GM19238 (cell line): ENCODE measurements around the gene KLK6.

Source experiments
- DNase-seq: peaks from one replicate; pipeline ENCODE4 v3.0.0; 2011; ENCODE audit warnings: low spot score; ENCODE audit not compliant: insufficient read length

KLK6 gene

GRCh38 chr19:50969413-50969760, at the start of gene KLK6:
TSS of gene KLK6 (minus strand) at chr19:50969591. CDS start at chr19:50968104, 1,487 bp downstream.
- no peak for DNase-seq

- DNase-seq: no peak
Measured at GRCh38 chr19:51018745-51019543, 49.6 kb upstream of the KLK6 start.

GRCh38 chr19:51016798-51017683, 47.6 kb upstream of the KLK6 start:
- no peak for DNase-seq

GRCh38 chr19:51015691-51016267, 46.4 kb upstream of the KLK6 start:
- DNase-seq: no peak

DNA sequence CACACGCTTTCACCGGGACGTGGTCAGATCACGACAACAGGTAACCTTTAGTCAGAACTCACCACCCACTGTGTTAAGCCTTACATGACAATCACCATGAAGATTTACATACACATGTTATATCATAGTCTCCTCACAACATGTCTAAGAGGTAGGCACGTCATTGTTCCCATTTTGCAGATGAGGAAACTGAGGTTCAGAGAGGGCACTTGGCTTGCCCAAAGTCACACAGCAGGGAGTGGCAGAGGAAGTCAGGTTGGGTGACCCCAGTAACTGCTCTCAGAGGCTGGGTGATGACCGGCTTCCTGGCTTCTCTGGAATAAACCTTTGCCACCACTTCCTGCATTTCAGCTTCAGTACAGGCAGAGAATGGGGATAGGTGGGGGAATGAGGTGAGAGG, 44.9 kb upstream of the KLK6 start:
- DNase-seq: no peak

- no peak for DNase-seq
Measured at GRCh38 chr19:51012661-51013190, 43.3 kb upstream of the KLK6 start.

GRCh38 chr19:51010066-51010795, 40.8 kb upstream of the KLK6 start:
- no peak for DNase-seq

DNA sequence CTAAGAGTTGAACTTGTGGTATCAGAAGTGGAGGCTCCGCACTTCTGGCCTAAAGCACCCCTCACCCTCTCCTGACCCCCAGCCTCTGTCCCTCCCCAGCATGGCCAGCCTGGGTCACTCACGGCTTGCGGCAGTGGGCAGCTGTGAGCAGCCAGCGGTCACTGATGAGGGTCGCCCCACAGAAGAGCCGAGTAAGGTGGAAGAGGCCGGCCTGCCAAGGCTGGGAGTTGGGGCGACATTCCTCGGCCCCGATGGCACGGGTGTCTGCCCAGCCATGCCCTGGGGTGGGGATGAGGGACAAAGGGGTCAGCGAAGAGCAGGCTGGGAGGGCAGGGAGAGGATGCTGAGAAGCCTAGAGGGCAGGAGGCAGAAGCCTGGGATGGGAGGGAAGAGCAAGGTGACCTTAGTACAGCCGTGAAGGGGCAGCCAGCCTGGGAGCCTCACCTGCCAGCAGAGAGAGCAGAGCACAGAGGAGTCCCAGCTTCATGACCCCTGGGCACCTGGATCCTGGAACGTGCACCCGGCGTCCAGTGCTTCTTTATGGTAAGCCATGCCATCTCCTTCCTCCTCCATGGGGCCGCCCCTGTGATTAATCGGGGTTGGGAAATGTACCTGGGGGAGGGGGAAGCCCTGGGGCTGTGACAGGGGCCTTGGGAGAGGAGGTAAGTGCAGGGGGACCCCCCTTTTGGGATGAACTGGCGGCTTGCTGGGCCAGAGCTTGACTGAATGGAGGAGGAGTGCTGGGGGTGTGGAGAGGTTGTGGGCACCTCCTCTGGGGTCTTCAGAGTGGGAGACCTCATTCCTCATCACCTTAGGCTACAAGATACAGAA, 39.9 kb upstream of the KLK6 start:
- DNase-seq: no peak

DNA sequence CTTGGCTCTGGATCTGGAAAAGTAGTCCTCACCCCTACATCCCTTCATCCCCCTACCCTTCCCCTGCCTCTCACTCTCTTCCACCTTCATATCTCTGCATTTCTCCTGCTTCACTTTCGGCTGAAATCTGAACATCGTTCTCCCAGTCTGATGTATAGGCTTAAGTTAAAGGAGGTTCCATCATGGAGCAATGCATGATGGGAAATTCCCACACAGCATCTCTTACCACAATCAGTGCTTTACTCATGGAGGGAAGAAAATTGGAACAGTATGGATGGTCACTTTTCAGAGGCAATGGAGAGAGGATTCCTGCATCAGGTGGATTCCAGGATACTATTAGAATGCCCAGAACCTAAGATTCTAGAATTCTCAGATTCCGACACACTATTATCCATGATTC, 38.1 kb upstream of the KLK6 start:
- no peak for DNase-seq

DNA sequence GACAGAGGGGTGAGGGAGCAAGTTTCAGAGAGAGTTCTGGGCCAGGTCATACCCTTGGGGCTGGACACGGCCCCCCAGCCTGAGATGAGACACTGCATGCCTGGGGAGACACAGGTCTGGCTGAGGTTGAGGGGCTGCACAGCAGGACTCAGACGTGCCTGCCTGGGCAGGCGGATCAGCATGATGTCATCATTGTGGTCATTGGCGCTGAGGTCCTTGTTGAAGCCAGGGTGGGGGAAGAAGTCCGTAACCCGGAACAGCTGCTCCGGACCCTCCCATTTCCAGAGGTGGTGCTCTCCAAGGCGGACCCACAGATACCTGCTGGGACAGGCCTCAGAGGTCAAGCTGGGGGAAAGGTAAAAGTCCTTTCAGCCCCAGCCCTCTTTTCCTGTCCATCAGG, 37.0 kb upstream of the KLK6 start:
- no peak for DNase-seq

DNA sequence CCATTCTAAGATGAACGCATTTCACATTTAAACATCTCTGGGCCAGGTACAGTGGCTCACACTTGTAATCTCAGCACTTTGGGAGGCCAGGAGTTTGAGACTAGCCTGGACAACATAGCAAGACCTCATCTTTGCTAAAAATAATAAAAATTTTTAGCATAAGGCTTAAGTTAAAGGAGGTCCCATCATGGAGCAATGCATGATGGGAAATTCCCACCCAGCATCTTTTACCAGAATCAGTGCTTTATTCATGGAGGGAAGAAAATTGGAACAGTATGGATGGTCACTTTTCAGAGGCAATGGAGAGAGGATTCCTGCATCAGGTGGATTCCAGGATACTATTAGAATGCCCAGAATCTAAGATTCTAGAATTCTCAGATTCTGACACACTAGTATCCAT, 35.9 kb upstream of the KLK6 start:
- DNase-seq: no peak

DNA sequence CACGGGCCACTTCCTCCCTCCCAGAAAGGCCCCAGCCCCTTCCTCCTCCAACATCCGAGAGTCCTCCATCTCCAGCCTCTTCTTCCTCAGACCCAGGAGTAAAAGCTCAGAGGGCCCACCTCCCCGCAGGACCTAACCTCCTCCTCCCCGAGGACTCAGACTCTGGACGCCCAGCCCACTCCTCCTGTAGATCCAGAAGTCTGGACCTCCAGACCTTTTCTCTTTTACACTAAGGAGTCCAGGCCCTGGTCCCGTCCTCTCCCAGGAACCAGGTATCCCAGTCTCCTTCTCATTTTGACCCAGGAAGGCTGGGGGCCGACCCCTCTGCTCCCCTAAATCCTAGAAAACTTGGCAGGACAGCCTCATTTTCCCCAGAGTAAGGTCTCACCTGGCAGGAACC, 33.9 kb upstream of the KLK6 start:
- no peak for DNase-seq

GRCh38 chr19:51002542-51003311, 33.3 kb upstream of the KLK6 start:
- no peak for DNase-seq

GRCh38 chr19:51002089-51002532, 32.7 kb upstream of the KLK6 start:
- no peak for DNase-seq

GRCh38 chr19:51001515-51001914, 32.1 kb upstream of the KLK6 start, which contains the start of gene KLK8:
TSS of gene KLK8 (minus strand) at chr19:51001604. CDS start at chr19:51001167, 437 bp downstream.
- DNase-seq: no peak

DNA sequence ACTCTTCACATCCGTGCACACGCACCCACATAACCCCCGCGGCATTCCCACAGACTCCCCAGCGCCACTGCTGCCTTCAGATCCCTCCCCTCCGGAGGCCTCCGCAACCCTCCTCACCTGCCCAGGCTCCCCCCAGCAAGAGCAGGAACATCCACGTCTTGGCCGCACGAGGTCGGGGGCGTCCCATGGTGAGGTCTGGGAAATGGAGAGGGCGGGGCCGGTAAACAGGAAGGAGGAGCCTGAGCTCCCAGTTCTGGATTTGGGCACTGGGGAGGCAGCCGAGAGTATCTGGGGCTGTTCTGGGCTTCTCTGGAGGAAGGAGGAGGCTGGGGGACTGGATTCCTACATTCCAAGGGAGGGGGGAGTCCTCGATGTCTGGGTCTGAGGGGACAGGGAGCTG, 31.6 kb upstream of the KLK6 start:
- DNase-seq: no peak

GRCh38 chr19:51000426-51000825, 31.0 kb upstream of the KLK6 start:
- DNase-seq: no peak

GRCh38 chr19:50998686-50999085, 29.3 kb upstream of the KLK6 start:
- DNase-seq: no peak

- DNase-seq: no peak
Measured at GRCh38 chr19:50998061-50998460, 28.7 kb upstream of the KLK6 start.
